SK-N-SH (cell line): Measurements from ENCODE around the gene RBM15B.

ENCODE experiments used
- CTCF ChIP-seq: fragments of 200-600 bp; sonication (generic); IDR thresholded peaks from 2 replicates; pipeline ENCODE4 v1.6.1; 2017; ENCODE audit warnings: antibody characterized with exemption, mild to moderate bottlenecking, moderate library complexity
- EP300 ChIP-seq, 2 experiments: IDR thresholded peaks; 2 replicates each; pipeline versions ENCODE4 v1.4.0 to v1.6.1; 2012; ENCODE audit warnings: borderline replicate concordance in 1 of 2, low read depth in 1 of 2, low read length in 1 of 2
- EZH2phosphoT487 ChIP-seq: fragments of 200-600 bp; sonication (generic); IDR thresholded peaks from 2 replicates; pipeline ENCODE4 v1.6.1; 2017; ENCODE audit warnings: low read depth, mixed run types, mild to moderate bottlenecking, antibody characterized with exemption, moderate library complexity, borderline replicate concordance
- IRF3 ChIP-seq: fragments of 150-350 bp; IDR thresholded peaks from 2 replicates; pipeline ENCODE4 v1.6.1; 2016; ENCODE audit warnings: mild to moderate bottlenecking, low read depth, low read length
- NRF1 ChIP-seq: IDR thresholded peaks from 2 replicates; pipeline ENCODE4 v1.6.1; 2012; ENCODE audit warnings: low read depth, mild to moderate bottlenecking, low read length
- POLR2AphosphoS5 ChIP-seq: IDR thresholded peaks from 2 replicates; pipeline ENCODE4 v1.6.1; 2012; ENCODE audit warnings: low read depth, low read length
- RAD21 ChIP-seq: IDR thresholded peaks from 2 replicates; pipeline ENCODE4 v1.6.1; 2012; ENCODE audit warnings: mild to moderate bottlenecking, low read length
- RXRA ChIP-seq: IDR thresholded peaks from 2 replicates; pipeline ENCODE4 v1.4.0; 2012; ENCODE audit warnings: low read depth, mild to moderate bottlenecking, borderline replicate concordance
- SIN3A ChIP-seq: IDR thresholded peaks from 2 replicates; pipeline ENCODE4 v1.6.1; 2012; ENCODE audit warnings: low read depth, mild to moderate bottlenecking, low read length, moderate library complexity, borderline replicate concordance
- SMC3 ChIP-seq: IDR thresholded peaks from 2 replicates; pipeline ENCODE4 v1.6.1; 2012; ENCODE audit warnings: low read depth, low read length, improper control_type of control experiment
- TEAD4 ChIP-seq: IDR thresholded peaks from 2 replicates; pipeline ENCODE4 v1.4.0; 2012; ENCODE audit warnings: mild to moderate bottlenecking, borderline replicate concordance; ENCODE audit not compliant: insufficient read depth
- USF1 ChIP-seq: IDR thresholded peaks from 2 replicates; pipeline ENCODE4 v1.4.0; 2012; ENCODE audit warnings: low read depth, borderline replicate concordance
- USF2 ChIP-seq: fragments of 150-350 bp; IDR thresholded peaks from 2 replicates; pipeline ENCODE4 v1.6.1; 2017; ENCODE audit warnings: antibody characterized with exemption, low read length, low read depth, borderline replicate concordance
- YY1 ChIP-seq: IDR thresholded peaks from 2 replicates; pipeline ENCODE4 v1.4.0; 2012; ENCODE audit warnings: low read depth, mild to moderate bottlenecking

- no peak for TF ChIP-seq TEAD4
- TF ChIP-seq IRF3, result no peak
- no peak for TF ChIP-seq CTCF
- TF ChIP-seq NRF1, result no peak
- TF ChIP-seq YY1, result no peak
- TF ChIP-seq EZH2phosphoT487, result no peak
- TF ChIP-seq POLR2AphosphoS5, result no peak
- TF ChIP-seq RAD21, result no peak
- TF ChIP-seq SMC3, result no peak
- TF ChIP-seq EP300 (IDR thresholded peaks at IDR 0.05; ENCODE audit: borderline replicate concordance in 1 of 2, low read depth in 1 of 2, low read length in 1 of 2), result no peak
- no peak for TF ChIP-seq USF1
- no peak for TF ChIP-seq RXRA
- TF ChIP-seq USF2, result no peak
- no peak for TF ChIP-seq SIN3A
Measured at GRCh38 chr3:51382076-51382745, 8.9 kb upstream of the RBM15B start.
